Measurements from ENCODE around the gene SMU1.

The SMU1 gene

GRCh38 chr9:32992595-32993238 is 83.8 kb downstream of the SMU1 start:
- no peak for TF ChIP-seq POLR2A (IDR thresholded peaks at IDR 0.05; ENCODE audit: low read depth, low read length)
- DNase-seq (ENCODE audit: insufficient read length, low spot score) (no peak), FAIRE-seq (no peak)

- DNase-seq (ENCODE audit: insufficient read length, low spot score): no peak
- TF ChIP-seq POLR2A (IDR thresholded peaks at IDR 0.05; ENCODE audit: low read depth, low read length): no peak
- FAIRE-seq: no peak
These were observed 84.4 kb downstream of the SMU1 start for GRCh38 chr9:32991897-32992594.

Measured in H54 (cell line).